ENCODE measurements around the gene STEEP1. TPM values are rescaled to one million over a fixed set of nuclear protein-coding genes. Genes with fewer than 3 reads are reported as not detected.

STEEP1 gene
- total and polyA plus RNA-seq, 3 experiments from 2014 or later: 19.2 to 33.0 (median 30.9) TPM

DNA sequence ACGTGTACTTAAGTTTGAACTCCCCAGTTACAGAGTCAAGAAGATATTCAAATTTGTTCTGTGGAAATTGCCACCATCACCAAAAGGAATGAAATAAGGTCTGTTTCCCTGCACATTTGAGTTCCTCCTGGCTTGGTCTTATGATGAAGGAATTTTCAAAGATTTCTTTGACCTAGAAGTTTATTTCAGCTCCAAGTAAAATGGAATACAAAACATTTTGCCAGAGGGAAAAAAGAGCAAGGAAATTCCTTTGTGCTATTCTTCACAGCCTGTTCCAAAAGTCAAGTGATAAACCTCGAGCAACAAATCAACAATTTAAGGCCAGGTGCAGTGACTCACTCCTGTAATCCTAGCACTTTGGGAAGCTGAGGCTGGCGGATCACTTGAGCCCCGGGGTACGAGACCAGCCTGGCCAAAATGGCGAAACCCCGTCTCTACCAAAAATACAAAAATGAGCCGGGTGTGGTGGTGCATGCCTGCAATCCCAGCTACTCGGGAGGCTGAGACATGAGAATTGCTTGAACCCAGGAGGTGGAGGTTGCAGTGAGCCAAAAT, 37.6 kb upstream of the STEEP1 start:
- H3K9me3 Mint-ChIP-seq: no peaks in the 10 kb centered on the region
- H3K4me3 Mint-ChIP-seq: no peak overlapping the region
- peaks cover 0 to 25% (median 3%) of the 10 kb centered on the region in 3 donors for H3K36me3 Mint-ChIP-seq
- no peaks in the 10 kb centered on the region for H3K36me3 ChIP-seq (ENCODE audit: insufficient read depth, low read length)
- no peak overlapping the region for H3K27ac Mint-ChIP-seq
- H3K27me3 ChIP-seq (ENCODE audit: insufficient read depth, low read length, poor library complexity, severe bottlenecking): no peaks in the 10 kb centered on the region
- H3K4me1 ChIP-seq (ENCODE audit: insufficient read depth, low read length): peaks cover 6% of the 10 kb centered on the region
- peaks cover 0 to 1% of the 10 kb centered on the region in 2 donors for H3K27me3 Mint-ChIP-seq
- H3K4me3 ChIP-seq (ENCODE audit: low read length): no peak overlapping the region
- CTCF ChIA-PET: interaction anchor here (1.1 to 1.5 kb wide), 4 partner anchors 11 to 87 kb away, joined by 3 read pairs; no protein-coding TSS in a partner anchor
- no peaks in the 10 kb centered on the region for H3K9me3 ChIP-seq (ENCODE audit: low read length)
- POLR2A ChIA-PET: interaction anchor here (0.7 to 0.9 kb wide), 3 partner anchors 9 to 83 kb away, joined by 3 read pairs; no protein-coding TSS in a partner anchor
- H3K4me1 Mint-ChIP-seq: peaks cover 27 to 53% (median 46%) of the 10 kb centered on the region in 3 donors
- H3K27ac ChIP-seq (ENCODE audit: low read depth, low read length): no peak overlapping the region
- no peak for DNase-seq

DNA sequence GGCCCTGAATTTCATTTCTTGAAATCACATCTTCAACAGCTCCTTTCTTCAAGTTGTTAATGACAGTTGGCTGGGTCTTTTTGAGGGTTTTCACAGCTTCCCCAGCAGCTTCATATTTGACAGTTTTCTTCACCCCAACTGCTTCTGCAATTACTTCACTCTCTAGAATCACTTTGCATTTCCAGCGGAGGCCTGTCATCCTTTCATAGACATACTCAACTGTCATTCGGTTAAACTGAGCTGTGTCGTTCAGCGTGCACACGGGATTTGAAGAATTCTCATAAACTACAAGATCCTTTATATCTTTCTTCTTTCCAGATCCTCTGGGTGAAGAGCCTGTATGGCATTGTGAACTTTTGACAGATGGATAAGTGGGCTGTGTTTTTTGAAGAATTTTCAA, 24.6 kb upstream of the STEEP1 start:
- DNase-seq: no peak
- Histone ChIP-seq H3K27me3 (ENCODE audit: insufficient read depth, low read length, poor library complexity, severe bottlenecking) (no peaks in the 10 kb centered on the region), H3K9me3 (ENCODE audit: low read length) (no peaks in the 10 kb centered on the region), H3K4me3 (ENCODE audit: low read length) (no peak overlapping the region), H3K36me3 (ENCODE audit: insufficient read depth, low read length) (peaks cover 4% of the 10 kb centered on the region), H3K27ac (ENCODE audit: low read depth, low read length) (no peak overlapping the region), H3K4me1 (ENCODE audit: insufficient read depth, low read length) (no peaks in the 10 kb centered on the region)
- Mint-ChIP-seq H3K27ac (peak overlapping the region in 1 of 8 donors; percentile 39), H3K4me1 (peaks cover 7 to 12% (median 7%) of the 10 kb centered on the region in 3 donors), H3K9me3 (no peaks in the 10 kb centered on the region), H3K4me3 (no peak overlapping the region), H3K36me3 (peaks cover 8 to 58% (median 9%) of the 10 kb centered on the region in 3 donors), H3K27me3 (no peaks in the 10 kb centered on the region)
- ChIA-PET POLR2A (interaction anchor here (1.4 kb wide), 1 partner anchor 16 kb away, joined by 3 read pairs; the partner anchor contains the start of gene NKRF), CTCF (no interaction called here)

- H3K27me3 Mint-ChIP-seq: no peaks in the 10 kb centered on the region
Observed at GRCh38 chrX:119583431-119584059, 18.3 kb upstream of the STEEP1 start.

DNA sequence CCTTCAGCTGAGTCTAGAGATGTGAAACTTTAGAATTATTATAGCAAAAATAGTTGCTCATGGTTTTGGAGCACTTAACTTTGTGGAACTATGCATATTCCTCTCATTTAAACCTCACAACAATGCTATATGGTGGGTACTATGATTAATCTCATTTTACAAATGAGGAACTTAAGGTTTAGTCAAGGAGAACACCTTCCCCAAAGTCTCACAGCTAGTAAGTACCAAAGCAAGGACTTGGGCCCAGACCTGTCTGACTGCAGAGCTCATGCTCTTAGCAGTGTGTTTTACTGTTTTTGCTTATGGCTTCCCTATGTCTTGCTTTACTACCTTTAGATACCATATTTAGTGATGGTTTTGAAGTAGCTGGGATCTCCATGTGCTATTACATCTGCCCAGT, 14.2 kb upstream of the STEEP1 start:
- H3K4me3 ChIP-seq (ENCODE audit: low read length): no peak overlapping the region
- H3K27ac ChIP-seq (ENCODE audit: low read depth, low read length): no peak overlapping the region
- H3K27me3 ChIP-seq (ENCODE audit: insufficient read depth, low read length, poor library complexity, severe bottlenecking): no peaks in the 10 kb centered on the region
- DNase-seq: no peak
- H3K36me3 Mint-ChIP-seq: peaks cover 2 to 22% (median 3%) of the 10 kb centered on the region in 3 donors
- H3K27me3 Mint-ChIP-seq: no peaks in the 10 kb centered on the region
- H3K4me3 Mint-ChIP-seq: no peak overlapping the region
- ChIA-PET CTCF (interaction anchor here (1.0 kb wide), 1 partner anchor 9 kb away, joined by 4 read pairs; no protein-coding TSS in a partner anchor), POLR2A (interaction anchor here (1.0 kb wide), 1 partner anchor 26 kb away, joined by 4 read pairs; no protein-coding TSS in a partner anchor)
- H3K27ac Mint-ChIP-seq: no peak overlapping the region
- H3K36me3 ChIP-seq (ENCODE audit: insufficient read depth, low read length): no peaks in the 10 kb centered on the region
- H3K4me1 ChIP-seq (ENCODE audit: insufficient read depth, low read length): peaks cover 13% of the 10 kb centered on the region
- H3K9me3 ChIP-seq (ENCODE audit: low read length): no peaks in the 10 kb centered on the region
- peaks cover 8 to 48% (median 31%) of the 10 kb centered on the region in 3 donors for H3K4me1 Mint-ChIP-seq
- H3K9me3 Mint-ChIP-seq: no peaks in the 10 kb centered on the region

More at GRCh38 chrX:119583431-119584059, 18.3 kb upstream of the STEEP1 start:
- H3K4me3 ChIP-seq (ENCODE audit: low read length): no peak overlapping the region
- H3K27me3 ChIP-seq (ENCODE audit: insufficient read depth, low read length, poor library complexity, severe bottlenecking): no peaks in the 10 kb centered on the region
- CTCF ChIA-PET: interaction anchor here (1.4 kb wide), 1 partner anchor 101 kb away, joined by 3 read pairs; no protein-coding TSS in a partner anchor
- H3K4me3 Mint-ChIP-seq: no peak overlapping the region
- POLR2A ChIA-PET: no interaction called here
- H3K9me3 Mint-ChIP-seq: no peaks in the 10 kb centered on the region
- H3K4me1 ChIP-seq (ENCODE audit: insufficient read depth, low read length): no peaks in the 10 kb centered on the region
- no peak for DNase-seq
- H3K27ac ChIP-seq (ENCODE audit: low read depth, low read length): no peak overlapping the region
- H3K27ac Mint-ChIP-seq: peak overlapping the region in 5 of 8 donors; percentile 1 to 78 (median 44)
- H3K36me3 Mint-ChIP-seq: peaks cover 0 to 17% (median 1%) of the 10 kb centered on the region in 3 donors
- H3K36me3 ChIP-seq (ENCODE audit: insufficient read depth, low read length): no peaks in the 10 kb centered on the region
- peaks cover 4 to 28% (median 26%) of the 10 kb centered on the region in 3 donors for H3K4me1 Mint-ChIP-seq
- H3K9me3 ChIP-seq (ENCODE audit: low read length): no peaks in the 10 kb centered on the region

DNA sequence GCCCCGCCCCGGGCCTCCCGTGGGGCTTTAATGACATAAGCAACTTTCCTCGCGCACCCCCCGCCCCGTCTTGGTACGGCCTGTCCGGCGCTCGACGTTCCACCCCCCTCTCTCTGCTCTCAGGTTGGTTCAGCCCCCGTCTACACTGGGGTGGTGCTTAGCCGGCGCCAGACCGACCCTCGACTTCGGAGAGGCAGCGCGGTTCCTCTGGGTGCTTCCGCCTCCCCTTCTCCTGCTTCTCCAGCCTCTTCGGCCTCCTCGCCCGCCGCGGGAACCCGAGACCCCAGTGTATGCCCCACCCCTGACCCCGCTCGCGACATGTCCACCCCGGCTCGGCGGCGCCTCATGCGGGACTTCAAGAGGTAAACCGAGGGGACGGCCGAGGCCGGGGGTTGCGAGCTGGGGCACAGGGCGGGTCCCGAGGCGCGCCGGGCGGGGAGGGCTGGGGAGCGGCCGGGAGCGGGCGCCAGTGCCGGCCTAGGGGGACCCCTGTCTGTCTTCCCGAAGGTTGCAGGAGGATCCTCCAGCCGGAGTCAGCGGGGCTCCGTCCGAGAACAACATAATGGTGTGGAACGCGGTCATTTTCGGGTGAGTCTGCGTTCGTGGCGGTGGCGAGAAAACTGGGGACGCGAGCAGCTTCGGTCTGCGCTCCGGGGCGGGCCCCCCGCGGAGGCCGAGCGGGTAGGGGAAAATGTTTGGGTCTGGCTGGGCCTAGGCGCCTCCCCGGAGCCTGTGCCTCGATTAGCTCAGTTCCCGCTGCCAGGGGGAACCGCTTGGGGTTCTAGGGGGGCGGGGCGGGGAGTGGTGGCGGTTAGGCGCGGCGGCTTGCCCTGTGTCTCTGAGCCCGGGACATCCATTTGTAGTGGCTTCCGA, 9.4 kb upstream of the STEEP1 start, which contains the start of gene UBE2A:
TSS of gene UBE2A (plus strand) at position 170 of the 873 bp plus-strand sequence. CDS start at position 319, 149 bp downstream.
- Histone ChIP-seq H3K9me3 (ENCODE audit: low read length) (no peaks in the 10 kb centered on the region), H3K27me3 (ENCODE audit: insufficient read depth, low read length, poor library complexity, severe bottlenecking) (no peaks in the 10 kb centered on the region), H3K27ac (ENCODE audit: low read depth, low read length) (peak within 1 kb of the TSS; percentile 76), H3K4me3 (ENCODE audit: low read length) (peak within 1 kb of the TSS; percentile 54), H3K4me1 (ENCODE audit: insufficient read depth, low read length) (peaks cover 18% of the 10 kb centered on the region), H3K36me3 (ENCODE audit: insufficient read depth, low read length) (no peaks in the 10 kb centered on the region)
- ChIA-PET CTCF (interaction anchor here (0.9 to 1.0 kb wide), 2 partner anchors 31 to 155 kb away, joined by 3 read pairs; no protein-coding TSS in a partner anchor), POLR2A (interaction anchor here (0.6 to 2.3 kb wide), 6 partner anchors 10 to 297 kb away, joined by 3 to 20 read pairs (median 6); partner anchors contain the start of genes NDUFA1, NKRF, RNF113A and RPL39)
- H3K36me3 Mint-ChIP-seq: peaks cover 2 to 16% (median 3%) of the 10 kb centered on the region in 3 donors
- peak within 1 kb of the TSS; percentile 86 to 97 (median 89) for H3K27ac Mint-ChIP-seq
- peaks cover 0 to 4% of the 10 kb centered on the region in 2 donors for H3K27me3 Mint-ChIP-seq
- DNase-seq: peak; percentile 83 to 94 (median 87)
- H3K4me1 Mint-ChIP-seq: peaks cover 11 to 42% (median 19%) of the 10 kb centered on the region in 3 donors
- peak within 1 kb of the TSS; percentile 84 to 96 (median 88) for H3K4me3 Mint-ChIP-seq
- no peaks in the 10 kb centered on the region for H3K9me3 Mint-ChIP-seq

DNA sequence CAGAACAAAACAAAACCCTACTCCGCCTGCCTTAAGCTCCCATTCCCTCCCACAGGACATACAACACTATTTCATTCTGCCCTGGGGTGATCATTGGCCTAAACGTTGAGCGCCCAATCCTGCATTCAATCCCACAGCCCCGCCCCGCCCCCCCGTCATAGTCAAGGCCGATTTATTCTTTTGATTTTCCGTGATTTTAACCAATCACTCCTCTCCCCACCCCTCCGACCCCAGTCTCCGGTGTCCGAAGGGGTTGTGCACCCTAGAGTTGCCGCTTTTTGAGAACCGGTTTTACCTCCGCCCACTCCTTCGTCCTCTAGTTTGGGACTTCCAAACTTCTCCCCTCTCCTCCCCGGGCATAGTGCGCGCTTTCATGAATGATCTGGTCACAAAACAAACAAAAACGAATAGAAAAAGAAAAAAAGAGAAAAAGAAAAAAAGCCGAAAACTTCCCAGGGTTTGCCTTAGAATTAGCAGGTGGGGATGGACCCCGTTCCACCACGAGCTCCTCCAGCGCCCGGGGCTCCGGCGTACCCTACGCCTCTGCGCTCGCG, 8.7 kb upstream of the STEEP1 start:
- H3K27ac Mint-ChIP-seq: peak overlapping the region; percentile 84 to 97 (median 89)
- H3K4me1 ChIP-seq (ENCODE audit: insufficient read depth, low read length): peaks cover 18% of the 10 kb centered on the region
- H3K4me3 Mint-ChIP-seq: peak overlapping the region; percentile 84 to 96 (median 88)
- peaks cover 0 to 4% of the 10 kb centered on the region in 2 donors for H3K27me3 Mint-ChIP-seq
- no peaks in the 10 kb centered on the region for H3K9me3 Mint-ChIP-seq
- peak overlapping the region; percentile 54 for H3K4me3 ChIP-seq (ENCODE audit: low read length)
- CTCF ChIA-PET: interaction anchor here (1.0 kb wide), 1 partner anchor 156 kb away, joined by 3 read pairs; no protein-coding TSS in a partner anchor
- no peaks in the 10 kb centered on the region for H3K27me3 ChIP-seq (ENCODE audit: insufficient read depth, low read length, poor library complexity, severe bottlenecking)
- no peaks in the 10 kb centered on the region for H3K9me3 ChIP-seq (ENCODE audit: low read length)
- H3K36me3 ChIP-seq (ENCODE audit: insufficient read depth, low read length): no peaks in the 10 kb centered on the region
- peak overlapping the region; percentile 76 for H3K27ac ChIP-seq (ENCODE audit: low read depth, low read length)
- POLR2A ChIA-PET: interaction anchor here (0.6 to 2.3 kb wide), 3 partner anchors 9 to 113 kb away, joined by 8 to 20 read pairs (median 10); partner anchors contain the start of genes NKRF and STEEP1
- DNase-seq: no peak
- peaks cover 2 to 16% (median 3%) of the 10 kb centered on the region in 3 donors for H3K36me3 Mint-ChIP-seq
- peaks cover 11 to 36% (median 15%) of the 10 kb centered on the region in 3 donors for H3K4me1 Mint-ChIP-seq

- Mint-ChIP-seq H3K4me1 (peaks cover 10 to 31% (median 12%) of the 10 kb centered on the region in 3 donors), H3K36me3 (peaks cover 2 to 13% (median 3%) of the 10 kb centered on the region in 3 donors), H3K27ac (peak overlapping the region in 4 of 8 donors; percentile 48 to 97 (median 88)), H3K4me3 (peak overlapping the region; percentile 71 to 95 (median 87)), H3K27me3 (peaks cover 0 to 4% of the 10 kb centered on the region in 2 donors), H3K9me3 (no peaks in the 10 kb centered on the region)
- POLR2A ChIA-PET: interaction anchor here (0.5 kb wide), 1 partner anchor 123 kb away, joined by 4 read pairs; no protein-coding TSS in a partner anchor
- Histone ChIP-seq H3K4me3 (ENCODE audit: low read length) (no peak overlapping the region), H3K9me3 (ENCODE audit: low read length) (no peaks in the 10 kb centered on the region), H3K4me1 (ENCODE audit: insufficient read depth, low read length) (peaks cover 18% of the 10 kb centered on the region), H3K27ac (ENCODE audit: low read depth, low read length) (no peak overlapping the region), H3K27me3 (ENCODE audit: insufficient read depth, low read length, poor library complexity, severe bottlenecking) (no peaks in the 10 kb centered on the region), H3K36me3 (ENCODE audit: insufficient read depth, low read length) (no peaks in the 10 kb centered on the region)
- DNase-seq: no peak
- CTCF ChIA-PET: no interaction called here
Observed at GRCh38 chrX:119573222-119573621, 8.0 kb upstream of the STEEP1 start.
